Suppressor macrophage treated with lipopolysaccharide for 4 hours (primary cell): ENCODE results near the gene SPC24.
"Not testable (repeated sequence)": the region's sequence is repeated elsewhere in the genome, so short reads cannot be mapped to it uniquely, and the experiment has no call there.

Experiments
- DNase-seq: peaks from one replicate; pipeline ENCODE4 v3.0.0-alpha.2; 2020

The SPC24 gene

GRCh38 chr19:11191934-11192333 is 36.4 kb upstream of the SPC24 start:
- DNase-seq: no peak

GRCh38 chr19:11191273-11191755 is 35.7 kb upstream of the SPC24 start:
- peak; percentile 95 for DNase-seq

- DNase-seq: no peak
Measured at GRCh38 chr19:11190501-11190900, 34.9 kb upstream of the SPC24 start.

DNA sequence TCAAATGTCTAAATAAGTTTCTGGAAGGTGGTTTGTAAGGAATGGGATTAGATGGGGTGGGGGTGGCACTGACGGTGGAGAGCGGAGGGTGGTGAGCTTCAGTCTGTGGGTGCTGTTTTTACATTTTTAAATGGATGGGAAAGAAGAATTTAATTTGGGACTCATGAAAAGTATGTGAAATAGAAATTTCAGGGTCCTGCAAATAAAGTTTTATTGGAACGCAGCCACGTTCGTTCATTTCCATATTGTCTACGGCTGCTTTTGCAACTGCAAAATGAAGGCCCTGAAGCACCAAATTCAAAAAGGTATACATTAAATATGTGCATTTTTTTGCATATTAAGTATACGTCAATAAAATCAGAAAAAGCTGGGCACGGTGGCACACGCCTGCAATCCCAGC is 31.9 kb upstream of the SPC24 start:
- no peak for DNase-seq

DNA sequence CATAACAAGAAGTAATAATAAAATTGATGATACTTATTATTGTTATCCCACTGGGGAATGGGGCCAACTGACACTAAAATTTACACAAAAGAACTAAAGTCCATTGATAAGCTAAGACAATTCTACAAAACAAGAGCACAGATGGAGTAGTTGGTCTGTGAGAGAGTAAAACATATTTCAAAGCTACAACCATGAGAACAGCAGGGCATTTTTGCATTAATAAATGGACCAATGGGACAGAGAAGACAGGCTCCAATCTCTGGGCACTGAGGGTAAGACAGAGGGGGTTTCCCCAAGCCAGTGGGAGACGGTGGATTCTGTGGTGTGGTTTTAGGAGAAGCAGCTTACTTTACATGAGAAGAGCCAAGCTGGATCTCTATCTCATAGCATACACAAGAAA is 27.4 kb upstream of the SPC24 start:
- no peak for DNase-seq

GRCh38 chr19:11181488-11181887 is 25.9 kb upstream of the SPC24 start:
- DNase-seq: peak; percentile 30

DNA sequence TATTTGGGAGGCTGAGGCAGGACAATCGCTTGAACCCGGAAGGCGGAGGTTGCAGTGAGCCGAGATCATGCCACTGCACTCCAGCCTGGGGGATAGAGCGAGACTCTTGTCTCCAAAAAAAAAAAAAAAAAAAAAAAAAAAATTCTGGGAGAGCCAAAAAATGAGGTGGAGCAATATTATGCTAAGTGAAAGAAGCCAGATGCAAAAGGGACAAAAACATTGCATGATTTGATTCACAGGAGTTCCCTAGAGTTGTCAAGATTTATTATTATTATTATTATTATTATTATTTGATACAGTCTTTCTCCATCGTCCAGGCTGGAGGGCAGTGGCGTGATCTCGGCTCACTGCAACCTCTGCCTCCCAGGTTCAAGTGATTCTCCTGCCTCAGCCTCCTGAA is 25.4 kb upstream of the SPC24 start:
- DNase-seq: not testable (repeated sequence)

DNA sequence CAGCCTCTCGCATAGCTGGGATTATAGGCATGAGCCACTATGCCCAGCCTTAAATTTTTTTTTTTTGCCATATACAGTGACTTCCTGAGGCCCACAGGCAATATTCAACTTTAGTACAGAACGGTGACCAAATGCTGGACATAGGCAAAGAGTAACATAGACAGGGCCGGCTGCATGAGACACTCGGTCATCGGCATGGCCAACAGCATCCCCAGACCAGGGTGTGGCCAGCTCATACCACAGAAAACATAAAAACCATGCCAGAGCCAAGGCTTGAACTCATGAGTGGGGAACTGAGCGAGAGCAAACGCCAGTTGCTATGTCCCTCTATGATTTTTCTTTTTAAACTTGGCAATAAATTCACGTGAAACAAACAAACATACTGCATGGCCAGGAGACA is 24.8 kb upstream of the SPC24 start:
- DNase-seq: no peak

- DNase-seq: peak; percentile 59
Measured at GRCh38 chr19:11179716-11180297, 24.2 kb upstream of the SPC24 start.

GRCh38 chr19:11179145-11179465 is 23.5 kb upstream of the SPC24 start:
- DNase-seq: not testable (repeated sequence)

DNA sequence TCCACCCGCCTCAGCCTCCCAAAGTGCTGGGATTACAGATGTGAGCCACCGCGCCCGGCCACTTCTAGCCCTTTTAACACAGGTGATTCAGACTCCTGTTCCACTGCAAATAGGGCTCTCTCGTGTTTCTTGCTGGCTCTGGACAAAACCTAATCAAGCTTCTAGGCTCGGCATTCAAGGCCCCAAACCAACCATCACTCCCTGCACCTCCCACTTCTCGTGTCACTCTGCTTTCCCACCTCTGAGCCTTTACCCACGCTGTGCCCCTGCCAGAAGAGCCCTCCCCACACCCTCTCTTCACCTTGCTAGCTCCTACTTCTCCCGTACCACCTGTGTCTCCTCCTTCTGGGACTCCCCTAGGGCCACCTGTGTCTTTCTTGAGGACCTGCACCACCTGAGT is 22.0 kb upstream of the SPC24 start:
- DNase-seq: no peak

DNA sequence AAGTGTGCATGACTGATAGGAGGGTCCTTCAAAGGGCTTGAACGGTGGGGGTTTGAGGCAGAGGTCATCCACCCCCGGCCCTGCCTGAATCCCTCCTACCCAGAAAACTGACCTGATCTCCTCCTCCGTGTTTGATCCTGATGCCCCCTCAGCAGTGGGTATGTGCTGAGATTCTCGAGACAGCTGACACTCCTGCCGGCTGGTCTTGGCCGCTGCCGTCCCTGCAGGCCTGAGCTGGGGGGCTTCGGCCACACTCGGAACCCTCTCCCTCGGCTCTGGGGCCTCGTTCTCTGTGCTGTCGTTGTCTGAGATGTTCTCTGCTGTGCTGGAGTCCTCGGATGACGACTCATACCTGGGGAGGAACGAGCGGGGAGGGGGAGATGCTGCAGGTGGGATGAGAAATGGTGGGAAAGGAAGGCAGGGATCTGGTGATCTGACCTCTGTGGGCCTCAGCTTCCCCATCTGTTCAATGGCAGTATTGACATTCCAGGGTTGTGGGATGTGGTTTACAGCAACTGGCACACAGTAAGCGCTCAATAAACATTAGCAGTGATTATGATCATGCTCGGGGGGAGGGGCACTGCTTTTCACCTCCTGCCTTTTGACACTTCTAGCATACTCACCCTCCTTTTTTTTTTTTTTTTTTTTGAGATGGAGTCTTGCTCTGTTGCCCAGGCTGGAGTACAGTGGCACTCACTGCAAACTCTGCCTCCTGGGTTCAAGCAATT is 21.0 kb upstream of the SPC24 start:
- DNase-seq: no peak

DNA sequence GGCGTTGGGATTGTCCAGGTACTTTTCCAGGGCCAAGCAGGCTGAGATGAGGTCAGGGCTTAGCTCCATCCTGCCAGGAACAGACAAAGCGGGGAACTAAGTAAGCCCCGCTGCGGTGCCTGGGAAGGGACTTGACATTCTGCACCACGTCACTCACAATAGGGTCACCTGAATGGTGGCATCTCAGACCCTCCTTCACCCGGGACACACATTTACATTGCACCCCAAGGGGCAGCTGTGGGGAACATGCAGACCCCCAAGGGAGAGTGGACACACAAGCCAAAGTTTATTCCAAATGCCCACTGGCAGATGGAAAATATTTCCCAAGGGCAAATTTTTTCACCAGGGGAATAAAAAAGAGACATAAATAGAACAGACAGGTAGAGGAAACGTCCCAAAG is 20.3 kb upstream of the SPC24 start:
- no peak for DNase-seq

GRCh38 chr19:11174336-11174735 is 18.8 kb upstream of the SPC24 start:
- DNase-seq: no peak

DNA sequence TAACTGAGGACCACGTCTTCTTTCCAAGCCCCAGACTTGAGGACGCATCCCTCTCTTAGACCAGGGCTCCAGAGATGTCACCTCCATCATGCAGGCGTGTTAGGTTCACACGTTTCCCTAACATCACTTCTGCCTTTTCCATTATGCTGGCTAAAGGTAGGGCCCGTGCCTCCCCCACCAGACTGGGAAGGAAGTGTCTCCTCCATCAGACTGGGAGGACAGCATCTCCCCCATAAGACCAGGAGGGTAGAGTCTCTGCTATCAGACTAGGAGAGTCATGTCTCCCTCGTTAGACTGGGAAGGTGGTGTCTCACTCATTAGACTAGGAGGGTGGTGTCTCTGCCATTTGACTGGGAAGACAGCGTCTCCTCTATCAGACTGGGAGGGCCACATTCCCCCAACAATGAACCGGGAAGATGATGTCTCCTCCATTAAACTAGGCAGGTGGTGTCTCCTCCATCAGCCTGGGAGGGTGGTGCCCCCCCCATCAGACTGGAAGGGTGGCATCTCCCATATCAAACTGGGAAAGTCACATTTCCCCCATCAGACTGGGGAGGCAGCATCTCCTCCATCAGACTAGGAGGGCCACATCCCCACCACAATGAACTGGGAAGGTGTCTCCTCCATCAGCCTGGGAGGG is 18.1 kb upstream of the SPC24 start:
- no peak for DNase-seq

DNA sequence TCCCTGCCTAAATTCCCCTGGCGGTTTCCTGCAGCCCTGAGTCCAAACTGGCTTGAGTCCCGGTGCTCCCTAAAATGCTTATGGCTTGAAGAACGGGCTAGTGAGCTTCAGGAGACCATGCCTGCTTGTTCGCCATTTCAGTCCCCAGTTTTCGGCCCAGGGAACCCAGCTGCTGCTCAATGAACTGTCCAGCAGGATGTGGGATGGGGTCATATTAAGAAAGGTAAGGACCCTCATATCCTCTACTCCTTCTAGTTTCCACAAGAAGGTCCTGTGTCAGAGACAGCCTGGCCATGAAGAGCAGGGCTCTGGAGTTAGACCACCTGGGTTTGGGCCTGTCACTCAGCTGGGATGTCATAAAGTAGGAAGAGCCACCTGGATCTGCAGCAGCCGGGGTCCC is 17.0 kb upstream of the SPC24 start:
- no peak for DNase-seq

- DNase-seq: no peak
Measured at GRCh38 chr19:11171144-11171543, 15.6 kb upstream of the SPC24 start.

DNA sequence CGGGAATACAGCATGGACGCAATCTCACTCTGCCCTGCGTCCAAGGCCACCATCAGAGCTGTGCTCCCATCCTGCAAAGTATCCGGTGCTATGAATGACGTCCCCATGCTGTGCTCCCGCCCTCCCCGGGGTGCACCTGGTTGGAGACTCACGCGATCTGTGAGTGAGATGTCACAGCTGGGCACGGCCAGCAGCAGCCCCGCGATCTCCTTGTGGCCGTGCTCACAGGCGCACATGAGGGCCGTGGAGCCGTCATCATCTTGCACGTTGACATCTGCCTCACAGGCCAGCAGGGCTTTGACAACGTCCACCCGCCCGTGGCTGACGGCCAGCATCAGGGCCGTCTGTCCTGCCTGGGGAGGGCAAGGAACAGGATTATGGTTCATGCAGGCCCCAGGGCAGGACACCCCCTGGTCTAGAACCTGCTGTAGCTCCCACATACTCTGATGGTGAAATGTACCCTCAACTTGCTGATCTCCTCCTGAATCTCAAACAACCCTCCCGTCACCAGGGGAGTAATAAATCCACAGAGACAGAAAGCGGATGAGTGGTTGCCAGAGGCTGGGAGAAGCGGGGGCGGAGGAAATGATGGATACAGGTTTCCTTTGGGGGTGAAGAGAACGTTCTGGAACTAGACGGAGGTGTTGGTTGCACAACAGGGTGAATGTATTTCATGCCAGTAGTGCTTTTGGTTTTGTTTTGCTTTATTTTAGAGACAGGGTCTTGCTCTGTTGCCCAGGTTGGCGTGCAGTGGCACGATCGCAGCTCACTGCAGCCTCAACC is 14.5 kb upstream of the SPC24 start:
- DNase-seq: no peak

DNA sequence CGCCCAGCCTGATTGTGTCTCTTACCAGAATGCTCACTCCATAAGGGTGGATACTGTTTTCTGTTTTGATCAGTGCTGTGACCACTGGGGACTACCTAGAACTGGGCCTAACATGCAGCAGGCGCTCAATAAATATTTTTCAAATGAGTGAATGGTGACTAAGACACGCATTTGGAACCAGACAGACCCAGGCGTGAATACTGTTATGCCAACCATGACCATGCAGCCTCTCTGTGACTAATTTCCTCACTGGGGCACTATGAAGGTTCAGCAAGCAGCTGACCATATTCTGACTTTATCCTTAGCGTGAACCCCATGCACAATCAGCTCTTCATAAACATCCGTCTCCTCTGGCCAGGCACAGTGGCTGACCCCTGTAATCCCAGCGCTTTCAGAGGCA is 13.0 kb upstream of the SPC24 start:
- DNase-seq: no peak

DNA sequence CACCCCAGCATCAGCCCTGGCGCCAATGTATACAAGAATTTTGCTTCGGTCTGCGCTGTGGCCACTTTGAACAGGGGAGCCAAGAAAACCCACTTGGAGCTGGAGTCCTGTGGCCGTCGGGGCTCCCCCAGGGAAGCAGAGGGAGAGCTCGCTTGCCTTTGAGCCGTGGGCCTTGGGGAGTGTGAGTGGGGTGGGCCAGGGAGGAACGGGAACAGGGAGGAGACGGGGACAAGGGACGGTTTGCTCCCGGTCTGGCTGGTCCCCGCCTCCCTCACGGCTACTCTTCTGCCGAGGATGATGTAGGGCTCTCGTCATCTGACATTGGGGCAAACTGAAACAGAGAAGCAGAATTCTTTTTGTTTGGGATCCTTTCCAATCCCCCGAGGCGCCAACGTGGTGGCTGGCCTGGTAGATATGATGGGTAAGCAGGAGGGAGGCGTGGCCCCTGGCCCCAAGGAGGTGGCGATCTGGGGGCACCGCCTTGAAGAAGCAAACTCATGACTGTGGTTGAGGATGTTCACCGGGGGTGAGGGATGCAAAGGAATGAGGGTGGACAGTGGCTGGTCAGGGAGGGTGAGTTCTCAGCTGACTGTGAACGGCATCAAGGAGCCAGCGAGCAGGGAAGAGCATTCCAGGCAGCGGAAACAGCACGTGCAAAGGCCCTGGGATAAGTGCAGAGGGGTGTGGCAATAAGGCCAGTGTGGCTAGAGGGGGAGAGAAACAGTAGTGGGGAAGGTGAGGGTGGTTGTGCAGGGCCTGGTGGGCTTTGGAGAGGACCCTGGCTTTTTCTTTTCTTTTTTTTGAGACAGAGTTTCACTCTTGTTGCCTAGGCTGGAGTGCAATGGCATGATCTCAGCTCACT is 10.9 kb upstream of the SPC24 start:
- DNase-seq: no peak

GRCh38 chr19:11165486-11166030 is 10.0 kb upstream of the SPC24 start:
- DNase-seq: no peak

DNA sequence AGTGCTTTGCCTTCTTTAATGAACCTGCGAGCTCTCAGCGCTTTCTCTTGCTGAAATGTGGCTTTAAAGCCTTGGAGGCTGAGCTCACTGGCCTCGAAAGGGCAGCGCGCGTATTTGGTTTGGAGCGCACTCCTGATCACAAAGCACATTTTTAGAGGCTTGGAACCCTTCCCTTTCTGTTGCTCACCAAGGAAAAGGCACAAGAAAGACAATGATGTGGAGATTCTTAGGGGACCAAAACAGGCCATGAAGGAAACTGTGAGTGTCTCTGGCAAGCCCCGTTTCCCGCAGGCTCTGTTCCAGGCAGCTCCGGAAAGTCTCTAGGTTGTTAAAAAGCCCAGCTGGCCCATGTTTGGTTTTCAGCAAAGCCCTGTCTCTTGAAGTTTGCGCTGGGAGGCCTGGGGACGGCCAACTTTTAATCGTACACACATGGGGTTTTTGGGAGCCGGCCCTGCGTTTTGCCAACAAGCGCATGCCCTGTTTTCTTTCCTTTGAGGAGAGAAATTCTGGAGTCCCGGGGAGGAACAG is 9.4 kb upstream of the SPC24 start:
- no peak for DNase-seq
